Bronchial epithelial cell (primary cell): Measurements from ENCODE around the gene LIPC. TPM values are rescaled to one million over a fixed set of nuclear protein-coding genes. Genes with fewer than 3 reads are reported as not detected.

ENCODE experiments used
- DNase-seq: peaks from one replicate; pipeline ENCODE4 v3.0.0-alpha.2; 2010; ENCODE audit warnings: low read depth
- FAIRE-seq: peaks from 2 replicates; lab custom pipeline; 2011; peaks lifted over from hg19 to GRCh38; lab: Jason Lieb, UNC
- H3K27me3 ChIP-seq: 2 replicates; pipeline ENCODE4 v1.5.1; 2011; ENCODE audit warnings: low read length; ENCODE audit not compliant: control insufficient read depth, insufficient read depth
- H3K36me3 ChIP-seq: 2 replicates; pipeline ENCODE4 v1.5.1; 2011; ENCODE audit warnings: low read length; ENCODE audit not compliant: control insufficient read depth, insufficient read depth
- H3K4me3 ChIP-seq: 2 replicates; pipeline ENCODE4 v1.5.1; 2011; ENCODE audit warnings: mild to moderate bottlenecking, low read depth, low read length, control low read depth
- total RNA-seq: library from RNA; depleted of rRNA; stranded (reverse); fragments of >200 nt; gene quantifications from 2 replicates; pipeline ENCODE4 v1.2.1, GENCODE V29; 2014
- TF ChIP-seq, protein P1 (sequence below): IDR thresholded peaks from 2 replicates; pipeline ENCODE4 v1.5.1; 2011; ENCODE audit warnings: mild to moderate bottlenecking, moderate library complexity, low read length, control low read depth, inconsistent platforms; ENCODE audit not compliant: insufficient read depth, severe bottlenecking

LIPC gene
- total RNA-seq, 1 donor from 2014 or later = 0.26 TPM

DNA sequence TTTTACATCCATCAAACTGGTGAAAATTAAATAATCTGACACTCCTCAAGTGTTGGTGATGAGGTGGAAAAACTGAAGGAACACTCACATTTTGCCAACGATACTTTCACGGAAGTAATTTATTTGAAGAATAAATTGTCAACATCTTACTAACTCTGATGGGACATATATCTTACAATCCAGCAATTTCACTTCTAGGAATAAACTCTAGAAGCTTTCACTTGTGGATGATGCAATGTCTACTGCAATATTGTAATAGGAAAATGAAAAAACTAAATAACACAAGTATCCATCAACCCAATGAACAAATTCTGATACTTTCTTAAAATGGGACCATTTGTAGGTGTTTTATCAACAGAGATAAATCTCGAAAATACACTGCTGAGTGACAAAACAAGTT, 16.2 kb upstream of the LIPC start:
- no peaks in the 10 kb centered on the region for H3K27me3 ChIP-seq
- no peaks in the 10 kb centered on the region for H3K36me3 ChIP-seq
- DNase-seq (no peak), FAIRE-seq (no peak)
- TF ChIP-seq, protein P1, sequence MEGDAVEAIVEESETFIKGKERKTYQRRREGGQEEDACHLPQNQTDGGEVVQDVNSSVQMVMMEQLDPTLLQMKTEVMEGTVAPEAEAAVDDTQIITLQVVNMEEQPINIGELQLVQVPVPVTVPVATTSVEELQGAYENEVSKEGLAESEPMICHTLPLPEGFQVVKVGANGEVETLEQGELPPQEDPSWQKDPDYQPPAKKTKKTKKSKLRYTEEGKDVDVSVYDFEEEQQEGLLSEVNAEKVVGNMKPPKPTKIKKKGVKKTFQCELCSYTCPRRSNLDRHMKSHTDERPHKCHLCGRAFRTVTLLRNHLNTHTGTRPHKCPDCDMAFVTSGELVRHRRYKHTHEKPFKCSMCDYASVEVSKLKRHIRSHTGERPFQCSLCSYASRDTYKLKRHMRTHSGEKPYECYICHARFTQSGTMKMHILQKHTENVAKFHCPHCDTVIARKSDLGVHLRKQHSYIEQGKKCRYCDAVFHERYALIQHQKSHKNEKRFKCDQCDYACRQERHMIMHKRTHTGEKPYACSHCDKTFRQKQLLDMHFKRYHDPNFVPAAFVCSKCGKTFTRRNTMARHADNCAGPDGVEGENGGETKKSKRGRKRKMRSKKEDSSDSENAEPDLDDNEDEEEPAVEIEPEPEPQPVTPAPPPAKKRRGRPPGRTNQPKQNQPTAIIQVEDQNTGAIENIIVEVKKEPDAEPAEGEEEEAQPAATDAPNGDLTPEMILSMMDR = no peak
- no peak overlapping the region for H3K4me3 ChIP-seq

DNA sequence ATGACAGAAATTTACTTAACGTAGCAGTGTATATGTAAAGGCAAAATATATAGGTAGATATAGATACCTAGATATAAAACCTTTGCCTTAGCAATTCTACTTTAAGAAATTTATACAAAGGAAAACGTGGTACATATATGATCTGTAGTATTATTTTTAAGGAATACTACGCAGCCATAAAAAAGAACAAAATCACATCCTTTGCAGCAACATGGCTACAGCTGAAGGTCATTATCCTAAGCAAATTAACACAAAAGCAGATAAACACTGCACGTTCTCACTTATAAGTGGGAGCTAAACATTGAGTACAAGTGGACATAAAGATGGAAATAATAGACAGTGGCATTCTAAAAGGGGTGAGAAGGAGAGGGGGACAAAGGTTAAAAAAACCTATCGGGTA, 14.8 kb upstream of the LIPC start:
- FAIRE-seq (no peak), DNase-seq (no peak)
- H3K36me3 ChIP-seq = no peaks in the 10 kb centered on the region
- no peaks in the 10 kb centered on the region for H3K27me3 ChIP-seq
- H3K4me3 ChIP-seq = no peak overlapping the region
- TF ChIP-seq, protein P1 = no peak

DNA sequence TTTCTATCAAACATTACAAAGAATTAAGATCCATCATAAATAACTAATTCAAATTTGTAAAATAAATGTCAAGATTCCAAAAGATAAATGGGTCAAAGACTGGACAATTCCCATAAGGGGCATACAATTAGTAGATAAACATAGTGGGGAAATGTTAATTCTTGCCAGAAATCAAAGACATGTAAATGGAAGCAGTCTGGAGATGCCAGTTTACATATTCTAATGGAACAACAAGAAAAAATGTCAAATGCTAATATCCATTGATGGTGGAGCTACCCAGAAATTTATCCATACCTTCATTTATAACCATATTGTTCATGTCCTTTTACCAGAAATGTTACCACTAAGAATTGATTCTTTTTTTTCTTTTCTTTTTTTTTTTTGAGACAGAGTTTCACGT, 13.7 kb upstream of the LIPC start:
- TF ChIP-seq, protein P1 = no peak
- FAIRE-seq (no peak), DNase-seq (no peak)
- Histone ChIP-seq H3K4me3 (no peak overlapping the region), H3K36me3 (no peaks in the 10 kb centered on the region), H3K27me3 (no peaks in the 10 kb centered on the region)

DNA sequence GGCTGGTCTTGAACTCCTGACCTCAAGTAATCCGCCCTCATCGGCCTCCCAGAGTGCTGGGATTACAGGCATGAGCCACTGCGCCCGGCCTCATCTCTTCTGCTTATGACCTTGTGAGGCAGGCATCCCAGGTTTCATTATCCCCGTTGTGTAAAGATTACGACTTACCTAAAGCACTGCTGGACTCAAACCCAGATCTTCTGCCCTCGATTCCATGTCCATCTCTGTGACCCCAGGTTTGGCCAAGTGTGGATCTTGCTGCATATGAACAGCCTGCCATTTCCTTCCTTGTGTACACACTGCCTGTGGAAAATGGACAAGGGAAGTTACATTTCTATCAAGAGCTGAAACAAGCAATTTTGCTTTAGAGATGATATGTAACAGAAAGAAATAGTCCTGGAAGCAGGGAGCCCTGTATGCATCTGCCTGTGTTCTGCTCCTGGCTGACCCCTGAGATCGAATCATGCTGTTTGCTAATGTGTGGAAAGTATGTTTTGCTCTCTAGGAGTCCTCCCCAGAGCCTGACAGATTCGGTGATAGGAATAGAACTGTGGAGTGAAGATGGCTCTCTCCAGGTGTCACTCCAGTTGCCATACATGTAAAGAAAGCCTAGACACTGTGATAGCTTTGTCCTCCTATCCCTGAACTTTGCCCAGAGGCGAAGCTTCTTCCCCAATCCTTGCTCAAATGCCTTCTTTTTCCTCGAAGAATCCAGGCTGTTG, 11.8 kb upstream of the LIPC start:
- H3K36me3 ChIP-seq = no peaks in the 10 kb centered on the region
- no peak for DNase-seq
- no peak overlapping the region for H3K4me3 ChIP-seq
- no peaks in the 10 kb centered on the region for H3K27me3 ChIP-seq
- FAIRE-seq = peak; percentile 64
- TF ChIP-seq, protein P1 = no peak

DNA sequence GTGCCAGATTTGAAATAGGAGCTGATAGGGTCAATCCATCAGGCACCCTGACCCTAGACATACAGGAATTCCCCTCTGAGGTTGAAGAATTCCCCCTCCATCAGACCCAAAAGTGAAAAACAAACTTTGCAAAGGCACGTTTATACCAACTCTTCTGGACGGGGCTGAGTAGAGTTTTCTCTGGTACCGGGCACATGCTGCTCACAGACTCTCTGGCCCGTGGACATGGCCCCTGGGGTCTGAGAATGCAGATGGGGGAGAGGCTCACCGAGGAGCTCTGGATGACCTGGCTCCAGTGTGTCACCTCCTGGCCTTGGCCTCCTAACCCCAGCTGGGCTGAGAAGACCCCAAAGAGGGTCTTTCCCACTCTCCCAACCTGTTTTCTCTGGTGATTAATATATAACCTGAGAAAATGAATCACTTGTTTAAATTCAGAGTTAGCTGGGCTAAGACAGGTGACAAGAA, 11.2 kb upstream of the LIPC start:
- TF ChIP-seq, protein P1 = no peak
- FAIRE-seq = no peak
- no peaks in the 10 kb centered on the region for H3K36me3 ChIP-seq
- no peaks in the 10 kb centered on the region for H3K27me3 ChIP-seq
- no peak for DNase-seq
- no peak overlapping the region for H3K4me3 ChIP-seq

DNA sequence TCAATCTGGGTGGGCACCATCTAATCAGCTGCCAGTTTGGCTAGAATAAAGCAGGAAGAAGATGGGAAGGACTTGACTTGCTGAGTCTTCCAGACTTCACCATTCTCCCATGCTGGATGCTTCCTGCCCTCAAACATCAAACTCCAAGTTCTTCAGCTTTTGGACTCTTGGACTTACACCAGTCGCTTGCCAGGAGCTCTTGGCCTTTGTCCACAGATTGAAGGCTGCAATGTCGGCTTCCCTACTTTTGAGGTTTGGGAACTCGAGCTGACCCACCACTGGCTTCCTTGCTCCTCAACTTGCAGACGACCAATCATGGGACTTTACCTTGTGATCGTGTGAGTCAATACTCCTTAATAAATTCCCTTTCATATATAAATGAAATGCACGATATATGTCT, 8.6 kb upstream of the LIPC start:
- DNase-seq (no peak), FAIRE-seq (no peak)
- no peaks in the 10 kb centered on the region for H3K27me3 ChIP-seq
- TF ChIP-seq, protein P1 = no peak
- no peak overlapping the region for H3K4me3 ChIP-seq
- H3K36me3 ChIP-seq = no peaks in the 10 kb centered on the region
